ENCODE measurements around the gene NTRK2.

DNA sequence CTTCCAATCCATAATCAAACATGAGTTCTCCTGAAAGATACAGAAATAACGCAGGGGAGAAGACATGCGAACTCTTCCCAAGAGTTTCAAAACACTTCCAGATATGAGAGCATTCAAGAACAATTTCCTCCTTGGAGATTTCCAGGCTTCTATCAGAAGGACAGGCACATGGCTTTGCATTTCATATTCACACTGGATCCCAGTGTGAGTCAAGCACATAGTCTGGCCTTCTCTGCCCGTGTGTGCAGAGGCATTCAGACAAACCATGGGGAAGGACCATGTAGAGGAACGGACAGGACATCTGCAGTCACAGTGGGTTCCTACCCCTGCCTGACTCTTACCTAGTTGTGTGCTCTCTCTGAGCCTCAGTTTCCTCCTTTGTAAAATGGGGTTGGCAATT, 384.5 kb downstream of the NTRK2 start:
- no peak for TF ChIP-seq CTCF (IDR thresholded peaks at IDR 0.05; ENCODE audit: poor library complexity)
- no peak for TF ChIP-seq EZH2 (IDR thresholded peaks at IDR 0.05; ENCODE audit: borderline replicate concordance)
- no peak for TF ChIP-seq EZH2phosphoT487 (IDR thresholded peaks at IDR 0.05; ENCODE audit: low read depth, severe bottlenecking, unreplicated experiment)

Measured in hepatocyte (in vitro differentiated cells).